22Rv1 (cell line): Measurements from ENCODE around the gene KCNH1.

Experiments used
- CTCF ChIP-seq: fragments of 450-650 bp; IDR thresholded peaks from 2 replicates; pipeline ENCODE4 v1.5.1; 2017; ENCODE audit warnings: mild to moderate bottlenecking
- ZFX ChIP-seq: fragments of 450-650 bp; IDR thresholded peaks from 2 replicates; pipeline ENCODE4 v1.6.1; 2017; ENCODE audit warnings: antibody characterized with exemption, borderline replicate concordance

- TF ChIP-seq CTCF: no peak
- TF ChIP-seq ZFX: no peak
Measured at GRCh38 chr1:210915890-210916507, 217.9 kb downstream of the KCNH1 start.
